Mesenchymal stem cell (in vitro differentiated cells and primary cell): ENCODE data around the gene PMEL.

Source experiments
- DNase-seq: peaks from one replicate; pipeline ENCODE4 v3.0.0-alpha.2; 2013
- H2AFZ ChIP-seq: one replicate; pipeline ENCODE4 v1.6.1; 2013; ENCODE audit warnings: low read depth, mild to moderate bottlenecking, control low read depth, inconsistent platforms, low read length, moderate library complexity
- H2AK5ac ChIP-seq: 2 replicates; pipeline ENCODE4 v1.6.1; 2013; ENCODE audit warnings: low read length, moderate library complexity, mild to moderate bottlenecking, inconsistent platforms; ENCODE audit not compliant: severe bottlenecking
- H2BK120ac ChIP-seq: one replicate; pipeline ENCODE4 v1.6.1; 2013; ENCODE audit warnings: low read depth, mild to moderate bottlenecking, inconsistent platforms, low read length, moderate library complexity
- H2BK12ac ChIP-seq, 2 experiments: one replicate each; pipeline ENCODE4 v1.6.1; 2013; ENCODE audit warnings: inconsistent platforms in 2 of 2, low read length in 2 of 2, mild to moderate bottlenecking in 2 of 2, moderate library complexity in 2 of 2, control low read depth in 1 of 2
- H2BK15ac ChIP-seq: one replicate; pipeline ENCODE4 v1.6.1; 2013; ENCODE audit warnings: mild to moderate bottlenecking, low read depth, inconsistent platforms; ENCODE audit not compliant: poor library complexity, severe bottlenecking
- H2BK5ac ChIP-seq: 2 replicates; pipeline ENCODE4 v1.6.1; 2013; ENCODE audit warnings: low read depth, mild to moderate bottlenecking, low read length, control low read depth, inconsistent platforms; ENCODE audit not compliant: poor library complexity, severe bottlenecking
- H3K14ac ChIP-seq, 2 experiments: one replicate each; pipeline ENCODE4 v1.6.1; 2013; ENCODE audit warnings: inconsistent platforms in 2 of 2, low read length in 2 of 2, control low read depth in 1 of 2, mild to moderate bottlenecking in 1 of 2, moderate library complexity in 1 of 2
- H3K18ac ChIP-seq, 2 experiments: one replicate each; pipeline ENCODE4 v1.6.1; 2013; ENCODE audit warnings: inconsistent platforms in 2 of 2, low read length in 2 of 2, control low read depth in 1 of 2, low read depth in 1 of 2, mild to moderate bottlenecking in 1 of 2
- H3K23ac ChIP-seq, 2 experiments: one replicate each; pipeline ENCODE4 v1.6.1; 2013; ENCODE audit warnings: inconsistent platforms in 2 of 2, low read length in 2 of 2, mild to moderate bottlenecking in 2 of 2, moderate library complexity in 2 of 2, control low read depth in 1 of 2
- H3K27ac ChIP-seq: 2 replicates; pipeline ENCODE4 v1.5.1; 2013; ENCODE audit warnings: mild to moderate bottlenecking, moderate library complexity, low read length, control low read depth, inconsistent platforms; ENCODE audit not compliant: poor library complexity, severe bottlenecking
- H3K27me3 ChIP-seq, 2 experiments: 2 replicates each; pipeline versions ENCODE4 v1.6.1 to v1.7.0; 2013; ENCODE audit warnings: low read length in 2 of 2, mild to moderate bottlenecking in 2 of 2, moderate library complexity in 2 of 2, control low read depth in 1 of 2, inconsistent platforms in 1 of 2; ENCODE audit not compliant: control insufficient read depth in 1 of 2, insufficient read depth in 1 of 2
- H3K36me3 ChIP-seq, 2 experiments: 2 replicates each; pipeline versions ENCODE4 v1.6.1 to v1.7.0; 2013; ENCODE audit warnings: low read length in 2 of 2, control low read depth in 1 of 2, inconsistent platforms in 1 of 2, low read depth in 1 of 2, mild to moderate bottlenecking in 1 of 2; ENCODE audit not compliant: insufficient read depth in 2 of 2, control insufficient read depth in 1 of 2
- H3K4ac ChIP-seq, 2 experiments: one replicate each; pipeline ENCODE4 v1.6.1; 2013; ENCODE audit warnings: inconsistent platforms in 2 of 2, low read length in 2 of 2, mild to moderate bottlenecking in 2 of 2, moderate library complexity in 2 of 2, control low read depth in 1 of 2, low read depth in 1 of 2
- H3K4me1 ChIP-seq: 2 replicates; pipeline ENCODE4 v1.6.1; 2013; ENCODE audit warnings: low read depth, low read length, control low read depth; ENCODE audit not compliant: control insufficient read depth, insufficient read depth
- H3K4me2 ChIP-seq: 2 replicates; pipeline ENCODE4 v1.6.1; 2013; ENCODE audit warnings: low read length, mild to moderate bottlenecking, inconsistent platforms; ENCODE audit not compliant: poor library complexity, severe bottlenecking
- H3K4me3 ChIP-seq, 2 experiments: 2 replicates each; pipeline versions ENCODE4 v1.5.1 to v1.7.0; 2013; ENCODE audit warnings: low read length in 2 of 2, mild to moderate bottlenecking in 2 of 2, control low read depth in 1 of 2, low read depth in 1 of 2; ENCODE audit not compliant: insufficient read depth in 1 of 2
- H3K79me1 ChIP-seq: replicated peaks from 2 replicates; pipeline ENCODE4 v1.6.1; 2013; ENCODE audit warnings: mild to moderate bottlenecking, control low read depth, low read length, inconsistent platforms; ENCODE audit not compliant: poor library complexity, severe bottlenecking
- H3K9ac ChIP-seq: 2 replicates; pipeline ENCODE4 v1.7.0; 2013; ENCODE audit warnings: mild to moderate bottlenecking, low read length, moderate library complexity
- H3K9me3 ChIP-seq: 2 replicates; pipeline ENCODE4 v1.7.0; 2013; ENCODE audit warnings: mild to moderate bottlenecking, low read length; ENCODE audit not compliant: control insufficient read depth
- H4K8ac ChIP-seq: one replicate; pipeline ENCODE4 v1.6.1; 2013; ENCODE audit warnings: inconsistent platforms, mild to moderate bottlenecking, low read length, moderate library complexity
- H4K91ac ChIP-seq: one replicate; pipeline ENCODE4 v1.6.1; 2013; ENCODE audit warnings: mild to moderate bottlenecking, low read length, inconsistent platforms
- WGBS: methylation state at CpG from one replicate; pipeline ENCODE4 v1.1.7; 2013; ENCODE audit warnings: mixed read lengths; 5-methylcytosine and 5-hydroxymethylcytosine counted together

PMEL gene

DNA sequence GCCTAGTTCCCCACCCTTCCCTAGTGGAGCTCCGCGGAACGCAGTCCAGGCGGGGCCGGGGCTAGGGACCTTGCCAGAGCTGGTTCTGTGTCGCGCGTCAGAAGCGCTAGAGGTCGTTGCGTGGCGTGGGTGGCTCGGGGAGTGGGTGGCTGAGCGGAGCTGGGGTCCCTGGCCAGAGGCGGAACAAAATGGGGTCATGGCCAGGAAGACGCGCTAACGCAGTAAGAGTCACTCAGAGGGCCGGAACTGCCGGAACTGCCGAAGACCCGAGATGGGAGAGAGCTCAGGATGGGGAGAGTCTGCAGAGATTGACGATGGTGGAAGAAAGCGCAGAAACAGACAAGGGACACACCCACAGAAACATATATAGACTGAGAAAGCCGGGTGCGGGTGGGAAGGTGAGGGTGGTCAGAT is 30.1 kb downstream of the PMEL start:
- Histone ChIP-seq H3K27me3 (no peaks in the 10 kb centered on the region), H3K18ac (no peak overlapping the region), H2BK12ac (no peak overlapping the region), H2BK15ac (no peak overlapping the region), H2AK5ac (no peak overlapping the region), H3K9ac (peak overlapping the region; percentile 70), H2BK120ac (no peak overlapping the region), H4K91ac (no peak overlapping the region), H3K36me3 (peaks cover 10 to 23% of the 10 kb centered on the region in 2 experiments), H3K79me1 (peaks cover 15% of the 10 kb centered on the region), H2BK5ac (no peak overlapping the region), H3K9me3 (no peaks in the 10 kb centered on the region), H3K23ac (no peak overlapping the region), H3K4me1 (peaks cover 22% of the 10 kb centered on the region), H3K14ac (no peak overlapping the region), H3K4me2 (no peak overlapping the region), H3K4me3 (peak overlapping the region in 1 of 2 experiments; percentile 69), H2AFZ (no peak overlapping the region), H3K27ac (no peak overlapping the region), H3K4ac (no peak overlapping the region), H4K8ac (no peak overlapping the region)
- WGBS: 81% methylated on average over 24 of the region's 26 CpGs
- no peak for DNase-seq

GRCh38 chr12:55934773-55935172 is 31.1 kb downstream of the PMEL start:
- WGBS: 100% methylated on average over 1 of the region's 1 CpG
- no peak overlapping the region for H2BK120ac ChIP-seq
- H2BK15ac ChIP-seq: no peak overlapping the region
- H3K4me3 ChIP-seq: no peak overlapping the region
- peaks cover 15% of the 10 kb centered on the region for H3K79me1 ChIP-seq
- H3K27me3 ChIP-seq: no peaks in the 10 kb centered on the region
- H3K18ac ChIP-seq: no peak overlapping the region
- H3K27ac ChIP-seq: no peak overlapping the region
- peaks cover 18% of the 10 kb centered on the region for H3K4me1 ChIP-seq
- DNase-seq: no peak
- no peak overlapping the region for H4K91ac ChIP-seq
- H3K9ac ChIP-seq: no peak overlapping the region
- H2AK5ac ChIP-seq: no peak overlapping the region
- peaks cover 7 to 19% of the 10 kb centered on the region in 2 experiments for H3K36me3 ChIP-seq
- H3K4me2 ChIP-seq: no peak overlapping the region
- no peak overlapping the region for H3K4ac ChIP-seq
- no peaks in the 10 kb centered on the region for H3K9me3 ChIP-seq
- peak overlapping the region in 1 of 2 experiments; percentile 56 for H2BK12ac ChIP-seq
- H2AFZ ChIP-seq: no peak overlapping the region
- H3K23ac ChIP-seq: no peak overlapping the region
- no peak overlapping the region for H4K8ac ChIP-seq
- H3K14ac ChIP-seq: no peak overlapping the region
- no peak overlapping the region for H2BK5ac ChIP-seq

- H2BK12ac ChIP-seq: no peak overlapping the region
- no peak overlapping the region for H2BK15ac ChIP-seq
- H2AK5ac ChIP-seq: no peak overlapping the region
- no peak overlapping the region for H3K23ac ChIP-seq
- H3K36me3 ChIP-seq: peaks cover 3 to 17% of the 10 kb centered on the region in 2 experiments
- H3K27ac ChIP-seq: no peak overlapping the region
- no peaks in the 10 kb centered on the region for H3K9me3 ChIP-seq
- peaks cover 19% of the 10 kb centered on the region for H3K79me1 ChIP-seq
- H4K91ac ChIP-seq: no peak overlapping the region
- no peak overlapping the region for H2BK5ac ChIP-seq
- no peak overlapping the region for H3K4me3 ChIP-seq
- H4K8ac ChIP-seq: no peak overlapping the region
- H2AFZ ChIP-seq: no peak overlapping the region
- H3K9ac ChIP-seq: peak overlapping the region; percentile 17
- H3K4ac ChIP-seq: no peak overlapping the region
- H3K4me2 ChIP-seq: no peak overlapping the region
- peak; percentile 17 for DNase-seq
- H2BK120ac ChIP-seq: no peak overlapping the region
- 100% methylated on average over 1 of the region's 1 CpG for WGBS
- peaks cover 18% of the 10 kb centered on the region for H3K4me1 ChIP-seq
- H3K18ac ChIP-seq: no peak overlapping the region
- H3K27me3 ChIP-seq: no peaks in the 10 kb centered on the region
- no peak overlapping the region for H3K14ac ChIP-seq
These were observed 31.8 kb downstream of the PMEL start for GRCh38 chr12:55933799-55934742.

- Histone ChIP-seq H3K4ac (no peak overlapping the region), H2BK120ac (no peak overlapping the region), H3K23ac (no peak overlapping the region), H3K18ac (no peak overlapping the region), H3K36me3 (peaks cover 0 to 9% of the 10 kb centered on the region in 2 experiments), H3K14ac (no peak overlapping the region), H2BK15ac (no peak overlapping the region), H3K27me3 (no peaks in the 10 kb centered on the region), H3K27ac (peak overlapping the region; percentile 21), H2AK5ac (no peak overlapping the region), H2BK12ac (no peak overlapping the region), H3K9ac (peak overlapping the region; percentile 90), H3K4me2 (peak overlapping the region; percentile 46), H3K79me1 (peaks cover 19% of the 10 kb centered on the region), H3K4me3 (peak overlapping the region in 1 of 2 experiments; percentile 84), H3K9me3 (no peaks in the 10 kb centered on the region), H3K4me1 (peaks cover 19% of the 10 kb centered on the region), H4K91ac (no peak overlapping the region), H2BK5ac (no peak overlapping the region), H2AFZ (no peak overlapping the region), H4K8ac (no peak overlapping the region)
- peak; percentile 22 for DNase-seq
- 86% methylated on average over 4 of the region's 7 CpGs for WGBS
These were observed 32.6 kb downstream of the PMEL start for GRCh38 chr12:55933169-55933798.
